IMR-90 (cell line): ENCODE data around the gene PRPH2.

Experiments used
- BHLHE40 ChIP-seq: fragments of 150-350 bp; IDR thresholded peaks from 2 replicates; pipeline ENCODE4 v1.6.1; 2016; ENCODE audit warnings: mild to moderate bottlenecking, low read depth, low read length
- CEBPB ChIP-seq: IDR thresholded peaks from 2 replicates; pipeline ENCODE4 v1.6.1; 2012; ENCODE audit warnings: low read depth, low read length, improper control_type of control experiment
- CHD1 ChIP-seq: IDR thresholded peaks from 2 replicates; pipeline ENCODE4 v1.6.1; 2012; ENCODE audit warnings: low read depth, low read length, improper control_type of control experiment
- FOS ChIP-seq: fragments of 150-350 bp; IDR thresholded peaks from 2 replicates; pipeline ENCODE4 v1.6.1; 2016; ENCODE audit warnings: low read depth, low read length
- MAFK ChIP-seq: IDR thresholded peaks from 2 replicates; pipeline ENCODE4 v1.6.1; 2012; ENCODE audit warnings: low read depth, low read length, improper control_type of control experiment
- MAZ ChIP-seq: IDR thresholded peaks from 2 replicates; pipeline ENCODE4 v1.6.1; 2012; ENCODE audit warnings: low read depth, mild to moderate bottlenecking, low read length, improper control_type of control experiment, moderate library complexity, borderline replicate concordance
- NFE2L2 ChIP-seq: fragments of 150-350 bp; IDR thresholded peaks from 2 replicates; pipeline ENCODE4 v1.6.1; 2016; ENCODE audit warnings: low read depth, mild to moderate bottlenecking, low read length
- POLR2A ChIP-seq: IDR thresholded peaks from 2 replicates; pipeline ENCODE4 v1.6.1; 2012; ENCODE audit warnings: mild to moderate bottlenecking, low read depth, low read length
- RAD21 ChIP-seq: IDR thresholded peaks from 2 replicates; pipeline ENCODE4 v1.6.1; 2012; ENCODE audit warnings: low read length, improper control_type of control experiment
- RCOR1 ChIP-seq: IDR thresholded peaks from 2 replicates; pipeline ENCODE4 v1.6.1; 2012; ENCODE audit warnings: mild to moderate bottlenecking, low read length, improper control_type of control experiment; ENCODE audit not compliant: insufficient replicate concordance
- RFX5 ChIP-seq: IDR thresholded peaks from 2 replicates; pipeline ENCODE4 v1.8.0; 2012; ENCODE audit warnings: low read depth, mild to moderate bottlenecking, low read length, moderate library complexity
- TF ChIP-seq, protein P1 (sequence below): conservative IDR thresholded peaks from 2 replicates; pipeline ENCODE4 v1.5.1; 2012; ENCODE audit warnings: mild to moderate bottlenecking, low read depth, low read length, improper control_type of control experiment
- TF ChIP-seq, protein P2 (sequence below): fragments of 150-350 bp; IDR thresholded peaks from 2 replicates; pipeline ENCODE4 v1.6.1; 2017; ENCODE audit warnings: mild to moderate bottlenecking, antibody characterized with exemption, low read length, low read depth
- TF ChIP-seq, protein P3 (sequence below): fragments of 150-350 bp; IDR thresholded peaks from 2 replicates; pipeline ENCODE4 v1.6.1; 2016; ENCODE audit warnings: low read depth, mild to moderate bottlenecking, low read length, moderate library complexity, borderline replicate concordance

DNA sequence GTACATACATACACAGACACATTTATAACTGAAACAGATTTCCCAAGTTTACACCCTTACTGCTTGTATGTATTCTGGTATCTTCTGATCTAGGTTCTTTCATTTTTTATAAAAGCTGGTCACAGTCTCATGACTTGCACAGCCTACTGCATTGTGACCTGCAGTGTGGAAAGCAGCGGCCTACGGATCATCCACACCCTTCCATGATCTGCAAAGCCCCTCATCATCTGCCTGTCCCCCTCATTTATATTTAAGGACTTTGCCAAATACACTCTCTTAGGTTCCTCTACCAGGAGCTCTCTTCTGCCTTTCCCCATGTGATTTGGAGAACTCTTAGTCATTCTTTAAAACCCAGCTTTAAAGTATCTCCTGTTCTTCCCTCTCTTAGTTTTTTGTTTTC, 47.4 kb upstream of the PRPH2 start:
- no peak for TF ChIP-seq CHD1
- TF ChIP-seq POLR2A = no peak
- no peak for TF ChIP-seq NFE2L2
- TF ChIP-seq, protein P1, sequence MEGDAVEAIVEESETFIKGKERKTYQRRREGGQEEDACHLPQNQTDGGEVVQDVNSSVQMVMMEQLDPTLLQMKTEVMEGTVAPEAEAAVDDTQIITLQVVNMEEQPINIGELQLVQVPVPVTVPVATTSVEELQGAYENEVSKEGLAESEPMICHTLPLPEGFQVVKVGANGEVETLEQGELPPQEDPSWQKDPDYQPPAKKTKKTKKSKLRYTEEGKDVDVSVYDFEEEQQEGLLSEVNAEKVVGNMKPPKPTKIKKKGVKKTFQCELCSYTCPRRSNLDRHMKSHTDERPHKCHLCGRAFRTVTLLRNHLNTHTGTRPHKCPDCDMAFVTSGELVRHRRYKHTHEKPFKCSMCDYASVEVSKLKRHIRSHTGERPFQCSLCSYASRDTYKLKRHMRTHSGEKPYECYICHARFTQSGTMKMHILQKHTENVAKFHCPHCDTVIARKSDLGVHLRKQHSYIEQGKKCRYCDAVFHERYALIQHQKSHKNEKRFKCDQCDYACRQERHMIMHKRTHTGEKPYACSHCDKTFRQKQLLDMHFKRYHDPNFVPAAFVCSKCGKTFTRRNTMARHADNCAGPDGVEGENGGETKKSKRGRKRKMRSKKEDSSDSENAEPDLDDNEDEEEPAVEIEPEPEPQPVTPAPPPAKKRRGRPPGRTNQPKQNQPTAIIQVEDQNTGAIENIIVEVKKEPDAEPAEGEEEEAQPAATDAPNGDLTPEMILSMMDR = no peak
- no peak for TF ChIP-seq CEBPB
- no peak for TF ChIP-seq MAZ
- TF ChIP-seq RAD21 = no peak
- TF ChIP-seq RCOR1 = no peak
- no peak for TF ChIP-seq MAFK
- TF ChIP-seq FOS = no peak
- no peak for TF ChIP-seq RFX5
- TF ChIP-seq, protein P2, sequence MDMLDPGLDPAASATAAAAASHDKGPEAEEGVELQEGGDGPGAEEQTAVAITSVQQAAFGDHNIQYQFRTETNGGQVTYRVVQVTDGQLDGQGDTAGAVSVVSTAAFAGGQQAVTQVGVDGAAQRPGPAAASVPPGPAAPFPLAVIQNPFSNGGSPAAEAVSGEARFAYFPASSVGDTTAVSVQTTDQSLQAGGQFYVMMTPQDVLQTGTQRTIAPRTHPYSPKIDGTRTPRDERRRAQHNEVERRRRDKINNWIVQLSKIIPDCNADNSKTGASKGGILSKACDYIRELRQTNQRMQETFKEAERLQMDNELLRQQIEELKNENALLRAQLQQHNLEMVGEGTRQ = no peak
- TF ChIP-seq, protein P3, sequence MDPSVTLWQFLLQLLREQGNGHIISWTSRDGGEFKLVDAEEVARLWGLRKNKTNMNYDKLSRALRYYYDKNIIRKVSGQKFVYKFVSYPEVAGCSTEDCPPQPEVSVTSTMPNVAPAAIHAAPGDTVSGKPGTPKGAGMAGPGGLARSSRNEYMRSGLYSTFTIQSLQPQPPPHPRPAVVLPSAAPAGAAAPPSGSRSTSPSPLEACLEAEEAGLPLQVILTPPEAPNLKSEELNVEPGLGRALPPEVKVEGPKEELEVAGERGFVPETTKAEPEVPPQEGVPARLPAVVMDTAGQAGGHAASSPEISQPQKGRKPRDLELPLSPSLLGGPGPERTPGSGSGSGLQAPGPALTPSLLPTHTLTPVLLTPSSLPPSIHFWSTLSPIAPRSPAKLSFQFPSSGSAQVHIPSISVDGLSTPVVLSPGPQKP = no peak
- no peak for TF ChIP-seq BHLHE40
